Measurements from ENCODE around the gene VGLL4.
"Not testable (repeated sequence)": the region's sequence is repeated elsewhere in the genome, so short reads cannot be mapped to it uniquely, and the experiment has no call there.

VGLL4 gene

DNA sequence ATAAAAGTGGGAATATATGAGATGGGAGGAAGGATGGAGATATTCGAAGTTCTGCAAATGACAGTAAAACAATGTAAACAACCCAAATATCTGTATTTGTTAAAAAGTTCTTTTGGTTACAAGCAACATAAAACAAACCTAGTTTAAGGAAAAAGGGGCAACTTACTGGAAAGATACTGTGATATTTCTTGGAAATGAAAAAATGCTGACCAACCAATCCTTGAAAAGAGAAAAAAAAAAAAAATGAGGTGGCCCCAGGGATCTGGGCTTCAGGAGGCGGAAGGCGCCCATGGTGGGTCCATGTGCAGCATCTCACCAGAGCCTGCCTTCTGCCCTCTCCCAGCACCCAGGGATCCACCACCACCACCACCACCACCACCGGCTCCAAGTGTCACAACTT lies 59.1 kb downstream of the VGLL4 start:
- no peak for DNase-seq (ENCODE audit: low read depth, low spot score)

DNA sequence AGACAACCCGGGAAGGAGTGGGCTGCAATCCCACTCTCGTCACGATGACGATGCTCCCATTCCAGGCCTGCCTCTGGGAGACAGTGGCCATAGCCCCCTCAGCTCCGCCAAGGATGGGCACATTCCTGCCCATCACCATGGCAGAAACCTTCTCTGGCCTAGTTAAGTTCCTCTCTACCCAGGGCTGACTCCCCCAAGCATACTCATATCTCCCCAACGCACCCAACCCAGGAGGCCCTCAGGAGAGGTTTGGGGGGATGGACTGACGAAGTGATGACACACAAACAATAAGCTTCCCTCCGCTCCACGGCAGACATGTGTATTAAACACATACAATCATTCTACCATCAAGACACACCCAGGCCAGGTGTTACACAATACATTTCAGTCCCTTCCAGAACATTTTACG lies 60.1 kb downstream of the VGLL4 start:
- DNase-seq (ENCODE audit: low read depth, low spot score): no peak

DNA sequence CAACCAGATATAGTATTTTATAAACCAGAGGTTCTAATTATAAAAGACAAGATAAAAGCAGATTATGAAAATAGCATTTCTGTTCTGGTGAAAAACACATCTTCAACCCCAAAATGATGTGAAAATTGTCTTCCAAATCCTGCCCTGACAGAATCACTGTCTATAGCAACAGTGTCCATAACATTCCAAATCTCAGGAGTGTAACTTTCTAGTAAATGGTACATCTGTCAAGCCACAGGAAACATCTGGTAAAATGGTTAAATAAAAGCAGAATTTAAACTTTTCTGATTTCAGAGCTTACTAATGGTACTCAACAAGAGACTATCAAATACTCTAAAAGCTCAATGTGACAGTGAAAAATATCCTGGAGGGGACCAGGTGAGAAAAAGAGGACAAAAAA lies 60.5 kb downstream of the VGLL4 start:
- DNase-seq (ENCODE audit: low read depth, low spot score): no peak

DNA sequence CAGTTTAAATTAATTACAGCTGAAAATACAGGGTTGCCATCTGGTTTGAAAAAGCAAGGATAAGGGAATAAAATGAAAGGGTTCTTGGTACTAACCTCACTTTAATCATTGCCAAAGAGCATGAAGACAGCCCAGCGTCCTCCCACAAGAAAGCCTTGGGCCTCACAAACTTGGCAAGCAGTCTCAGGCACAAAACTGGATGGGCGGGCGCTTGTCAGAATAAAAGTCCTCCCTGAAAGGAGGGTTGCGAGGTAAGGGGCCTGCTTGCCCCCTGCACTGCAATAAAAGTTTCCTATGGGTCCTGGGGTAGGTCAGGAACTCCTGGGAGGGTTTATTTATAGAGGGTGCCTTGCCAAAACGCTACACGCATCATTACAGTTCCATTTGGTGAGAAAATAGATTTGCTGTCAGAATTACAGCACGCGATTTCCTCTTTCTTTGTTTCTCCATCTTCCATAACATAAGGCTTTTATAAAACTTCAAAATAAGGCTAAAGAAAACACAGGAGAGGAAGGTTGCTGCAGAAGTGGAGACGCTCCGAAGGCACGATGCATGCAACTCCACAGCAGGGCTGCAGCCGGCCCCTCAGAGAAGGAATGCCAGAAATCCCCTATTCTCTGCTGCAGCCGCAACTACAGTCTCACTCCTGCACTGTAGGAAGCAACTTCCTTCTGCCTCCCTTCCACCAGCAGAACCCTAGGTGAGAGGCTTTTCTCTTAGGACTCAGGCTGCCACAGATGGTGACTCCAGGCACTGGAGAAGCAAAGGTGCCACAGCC lies 61.3 kb downstream of the VGLL4 start:
- no peak for DNase-seq (ENCODE audit: low read depth, low spot score)

GRCh38 chr3:11581237-11582190 lies 62.2 kb downstream of the VGLL4 start:
- no peak for DNase-seq (ENCODE audit: low read depth, low spot score)

DNA sequence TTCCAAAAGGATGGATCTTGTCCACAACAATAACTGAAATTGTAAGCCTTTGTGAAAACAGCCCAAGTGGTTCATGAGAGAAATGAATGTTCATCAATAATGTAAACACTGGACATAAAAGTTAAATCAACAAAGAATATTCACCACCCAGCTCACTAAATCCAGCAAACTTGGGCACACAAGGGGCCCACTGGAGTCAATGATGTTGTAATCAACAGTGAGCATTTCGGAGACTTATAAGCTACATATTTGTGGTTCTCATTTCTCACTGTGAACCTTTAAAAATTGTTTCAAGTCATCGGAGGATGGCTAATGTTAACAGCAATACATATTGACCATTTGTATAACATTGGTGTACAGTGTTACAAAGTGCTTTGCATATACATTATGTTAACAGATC lies 63.1 kb downstream of the VGLL4 start:
- no peak for DNase-seq (ENCODE audit: low read depth, low spot score)

- no peak for DNase-seq (ENCODE audit: low read depth, low spot score)
These were observed 65.5 kb downstream of the VGLL4 start for GRCh38 chr3:11578169-11578568.

GRCh38 chr3:11576453-11576852 lies 67.3 kb downstream of the VGLL4 start:
- DNase-seq (ENCODE audit: low read depth, low spot score): no peak

DNA sequence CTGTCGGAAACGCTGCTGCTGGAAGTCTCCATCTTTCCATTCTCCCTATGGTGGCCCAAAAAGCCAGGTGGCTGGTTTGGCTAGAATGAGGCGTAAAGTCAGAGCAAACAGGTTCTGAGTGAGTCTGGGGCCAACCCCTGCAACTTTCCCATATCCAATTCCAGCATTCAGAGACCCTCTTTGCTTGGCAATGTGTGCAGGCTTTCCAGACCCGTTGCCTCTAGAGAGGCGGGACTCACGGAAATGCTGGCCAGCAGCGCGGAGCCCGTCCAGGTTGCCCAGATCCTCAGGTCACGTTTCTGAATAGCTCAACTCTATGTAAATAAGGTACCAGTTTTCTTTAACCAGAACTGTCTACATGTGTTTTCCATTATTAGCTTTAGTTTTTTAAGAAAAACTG lies 68.0 kb downstream of the VGLL4 start:
- no peak for DNase-seq (ENCODE audit: low read depth, low spot score)

DNA sequence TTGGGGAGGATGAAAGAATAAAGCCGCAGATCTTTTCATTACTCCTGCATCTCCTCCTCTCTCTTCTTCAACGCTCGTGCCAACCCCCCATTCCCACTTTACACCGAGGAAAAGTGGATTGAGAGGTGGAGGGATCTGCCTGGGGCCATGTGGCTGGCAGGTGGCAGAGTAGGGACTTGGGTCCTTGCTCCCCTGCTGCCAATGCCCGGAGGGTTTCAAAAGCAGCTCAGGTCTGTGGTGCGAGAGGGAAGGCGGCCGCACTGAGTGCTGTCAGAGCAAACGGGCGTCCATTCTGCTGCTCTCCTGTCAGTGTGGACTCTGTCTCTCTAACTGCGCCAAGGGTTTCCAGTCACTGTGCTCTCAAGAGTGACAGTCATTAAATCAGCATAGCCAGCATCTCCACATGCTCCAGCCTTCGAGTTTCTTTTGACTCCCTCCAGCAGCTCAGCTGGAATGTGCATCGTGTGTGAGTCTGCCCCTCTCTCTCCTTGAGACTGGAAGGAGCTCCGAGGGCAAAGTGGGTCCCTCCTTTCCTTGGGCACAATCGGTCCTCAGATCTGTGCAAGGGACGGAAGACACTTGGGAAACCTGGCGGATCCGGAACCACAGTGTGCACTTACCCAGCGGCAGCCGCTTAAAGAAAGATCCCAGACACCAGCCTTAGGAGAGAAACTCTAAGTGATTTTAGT lies 68.6 kb downstream of the VGLL4 start:
- no peak for DNase-seq (ENCODE audit: low read depth, low spot score)

- not testable (repeated sequence) for DNase-seq (ENCODE audit: low read depth, low spot score)
These were observed 71.1 kb downstream of the VGLL4 start for GRCh38 chr3:11572660-11573059.

DNA sequence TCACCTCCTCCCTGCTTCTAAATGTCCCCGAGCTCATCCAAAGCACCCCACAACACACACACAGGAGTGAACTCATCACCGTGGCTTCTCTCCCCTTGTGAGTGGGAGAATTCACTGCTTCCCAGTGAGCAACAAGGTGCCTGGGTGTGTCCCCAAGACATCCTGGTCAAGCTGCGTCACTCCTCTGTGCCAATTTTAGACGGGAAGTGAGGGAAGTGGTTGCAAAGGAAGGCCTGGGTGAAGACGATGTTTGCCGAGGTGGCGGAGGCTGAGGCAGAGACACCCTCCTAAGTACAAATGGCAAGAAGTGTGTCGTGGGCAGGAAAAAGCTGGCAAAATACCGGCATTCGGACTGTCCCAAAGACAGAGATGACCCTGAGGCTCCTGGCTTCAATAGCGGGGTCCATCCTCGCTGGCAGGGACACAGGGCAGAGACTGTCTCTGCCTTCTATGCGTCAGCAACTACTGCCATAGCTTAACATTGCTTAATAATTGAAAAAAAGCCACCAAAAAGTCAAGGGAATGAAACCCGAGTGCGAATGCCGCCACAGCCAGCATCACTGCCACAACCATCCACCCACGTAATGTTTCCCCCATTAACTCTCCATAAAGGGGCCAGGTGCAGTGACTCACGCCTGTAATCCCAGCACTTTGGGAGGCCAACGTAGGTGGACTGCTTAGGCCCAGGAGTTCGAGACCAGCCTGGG lies 72.8 kb downstream of the VGLL4 start:
- DNase-seq (ENCODE audit: low read depth, low spot score): no peak

- DNase-seq (ENCODE audit: low read depth, low spot score): no peak
These were observed 73.5 kb downstream of the VGLL4 start for GRCh38 chr3:11570251-11570650.

DNA sequence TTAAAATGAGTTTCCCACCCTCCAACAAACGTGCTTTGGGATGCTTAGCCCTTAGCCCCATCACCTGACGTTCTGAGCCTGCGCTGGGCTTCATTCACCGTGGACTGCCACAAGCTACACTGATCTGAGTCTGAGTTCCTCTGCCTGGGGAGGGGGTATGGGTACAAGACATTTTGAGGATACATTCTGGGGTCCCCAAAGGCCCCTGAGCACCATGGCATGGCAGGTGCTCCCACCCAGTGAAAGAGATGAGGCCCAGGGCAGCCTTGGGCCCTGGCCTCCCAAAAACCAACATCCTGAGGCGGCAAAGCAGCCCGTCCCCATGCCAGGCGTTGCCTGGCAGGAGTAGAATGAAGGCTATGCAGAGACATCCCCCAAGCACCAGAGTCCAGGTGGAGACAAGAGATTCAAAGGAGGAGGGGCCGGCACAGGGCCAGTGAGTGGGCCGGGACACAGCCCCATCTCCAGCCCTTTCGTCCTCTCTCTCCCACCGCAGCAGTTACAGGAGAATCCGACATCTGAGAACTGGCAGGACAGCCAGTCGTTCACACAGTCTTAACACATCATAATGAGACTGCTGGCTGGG lies 74.5 kb downstream of the VGLL4 start:
- no peak for DNase-seq (ENCODE audit: low read depth, low spot score)

DNA sequence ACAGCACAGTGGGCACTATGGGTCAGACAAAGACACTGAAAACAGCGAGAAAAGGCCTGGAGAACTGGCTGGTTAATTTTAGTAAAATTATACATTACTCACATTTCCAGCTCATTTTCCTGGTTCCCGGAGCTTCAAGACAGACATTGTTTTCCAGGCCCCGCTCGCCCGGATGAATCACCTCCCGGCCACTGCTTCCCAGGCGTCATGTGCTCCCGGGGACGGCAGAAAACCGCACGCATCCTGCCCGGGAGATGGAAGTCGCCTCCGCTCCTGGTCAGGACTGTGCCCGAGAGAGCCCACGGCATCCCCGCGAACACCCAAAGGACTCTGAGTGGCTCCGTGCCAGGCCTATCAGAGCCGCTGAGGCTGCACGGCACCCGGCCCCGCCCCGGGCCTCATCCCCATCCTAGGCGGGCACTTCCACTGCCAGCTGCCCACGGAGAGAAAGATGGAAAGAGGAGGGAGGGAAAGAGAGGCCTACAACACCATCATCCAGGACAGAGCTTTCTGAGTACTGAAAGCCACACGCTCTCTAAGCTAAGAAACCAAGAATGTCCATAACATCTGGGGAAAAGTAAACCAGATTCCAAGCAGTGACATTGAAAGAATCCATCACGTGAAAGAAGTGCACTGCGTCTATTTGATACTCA lies 75.1 kb downstream of the VGLL4 start:
- DNase-seq (ENCODE audit: low read depth, low spot score): no peak

GRCh38 chr3:11567516-11568467 lies 75.9 kb downstream of the VGLL4 start:
- no peak for DNase-seq (ENCODE audit: low read depth, low spot score)

DNA sequence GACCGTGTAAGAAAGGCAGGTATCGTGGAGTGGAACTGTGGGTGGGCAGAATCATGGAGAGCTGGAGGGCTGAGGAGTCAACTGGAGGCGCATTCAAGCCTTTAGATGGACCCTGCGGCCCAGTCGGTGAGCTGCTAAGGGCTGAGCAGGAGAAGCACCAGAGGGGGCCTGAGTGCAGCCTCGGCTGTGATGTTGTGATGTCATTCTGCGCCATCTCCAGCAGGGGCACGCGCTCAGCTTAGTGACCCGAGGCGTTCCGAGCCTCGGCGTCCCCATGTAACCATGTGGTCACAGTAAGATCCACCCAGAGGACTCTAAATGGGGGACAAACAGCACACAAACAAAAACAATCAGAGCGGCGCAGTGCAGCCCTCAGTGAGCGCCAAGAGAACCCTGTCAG lies 76.8 kb downstream of the VGLL4 start:
- DNase-seq (ENCODE audit: low read depth, low spot score): no peak

GRCh38 chr3:11566478-11566877 lies 77.2 kb downstream of the VGLL4 start:
- DNase-seq (ENCODE audit: low read depth, low spot score): no peak

DNA sequence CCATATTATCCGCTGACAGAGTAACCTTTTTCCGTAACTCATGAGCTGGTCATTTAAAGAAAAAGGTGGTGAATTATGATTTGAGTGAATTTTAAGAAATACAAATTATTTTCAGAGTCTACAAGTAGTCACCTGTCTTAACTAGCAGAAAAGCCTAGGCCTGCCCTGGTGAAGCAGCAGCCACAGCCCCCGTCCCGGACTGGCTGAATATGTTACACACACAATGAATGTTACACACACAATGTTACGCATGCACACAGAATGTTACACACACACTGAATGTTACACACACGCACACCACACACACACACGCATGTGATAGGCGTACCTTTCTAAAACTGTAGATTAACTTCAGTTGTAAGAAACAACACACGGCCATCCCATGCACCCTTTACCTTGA lies 77.8 kb downstream of the VGLL4 start:
- no peak for DNase-seq (ENCODE audit: low read depth, low spot score)

GRCh38 chr3:11565492-11565891 lies 78.2 kb downstream of the VGLL4 start:
- DNase-seq (ENCODE audit: low read depth, low spot score): no peak
